ENCODE measurements around the gene SYTL1.

Gene SYTL1

DNA sequence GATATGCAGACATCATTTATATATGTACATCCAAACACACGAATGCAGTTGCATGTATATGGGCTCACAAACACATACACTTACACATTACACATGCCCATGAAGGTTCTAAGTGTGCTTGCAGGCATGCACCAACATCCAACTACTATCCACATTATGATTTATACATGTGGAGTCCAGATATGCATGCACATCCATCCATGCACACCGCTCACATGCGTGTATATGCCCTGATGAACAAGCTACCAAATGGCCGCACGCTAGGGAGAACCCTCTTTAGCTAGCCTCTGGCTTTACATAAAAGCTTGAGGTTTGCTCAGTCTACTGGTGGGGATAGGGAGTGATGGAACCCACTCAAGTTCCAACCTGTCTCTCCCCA, 59.1 kb downstream of the SYTL1 start:
- TF ChIP-seq POLR2AphosphoS5 (IDR thresholded peaks at IDR 0.05; ENCODE audit: low read depth) (no peak), SPI1 (IDR thresholded peaks at IDR 0.05; ENCODE audit: borderline replicate concordance, low read depth) (no peak), GABPA (IDR thresholded peaks at IDR 0.05; ENCODE audit: low read depth) (no peak)
- TF ChIP-seq, protein P1, sequence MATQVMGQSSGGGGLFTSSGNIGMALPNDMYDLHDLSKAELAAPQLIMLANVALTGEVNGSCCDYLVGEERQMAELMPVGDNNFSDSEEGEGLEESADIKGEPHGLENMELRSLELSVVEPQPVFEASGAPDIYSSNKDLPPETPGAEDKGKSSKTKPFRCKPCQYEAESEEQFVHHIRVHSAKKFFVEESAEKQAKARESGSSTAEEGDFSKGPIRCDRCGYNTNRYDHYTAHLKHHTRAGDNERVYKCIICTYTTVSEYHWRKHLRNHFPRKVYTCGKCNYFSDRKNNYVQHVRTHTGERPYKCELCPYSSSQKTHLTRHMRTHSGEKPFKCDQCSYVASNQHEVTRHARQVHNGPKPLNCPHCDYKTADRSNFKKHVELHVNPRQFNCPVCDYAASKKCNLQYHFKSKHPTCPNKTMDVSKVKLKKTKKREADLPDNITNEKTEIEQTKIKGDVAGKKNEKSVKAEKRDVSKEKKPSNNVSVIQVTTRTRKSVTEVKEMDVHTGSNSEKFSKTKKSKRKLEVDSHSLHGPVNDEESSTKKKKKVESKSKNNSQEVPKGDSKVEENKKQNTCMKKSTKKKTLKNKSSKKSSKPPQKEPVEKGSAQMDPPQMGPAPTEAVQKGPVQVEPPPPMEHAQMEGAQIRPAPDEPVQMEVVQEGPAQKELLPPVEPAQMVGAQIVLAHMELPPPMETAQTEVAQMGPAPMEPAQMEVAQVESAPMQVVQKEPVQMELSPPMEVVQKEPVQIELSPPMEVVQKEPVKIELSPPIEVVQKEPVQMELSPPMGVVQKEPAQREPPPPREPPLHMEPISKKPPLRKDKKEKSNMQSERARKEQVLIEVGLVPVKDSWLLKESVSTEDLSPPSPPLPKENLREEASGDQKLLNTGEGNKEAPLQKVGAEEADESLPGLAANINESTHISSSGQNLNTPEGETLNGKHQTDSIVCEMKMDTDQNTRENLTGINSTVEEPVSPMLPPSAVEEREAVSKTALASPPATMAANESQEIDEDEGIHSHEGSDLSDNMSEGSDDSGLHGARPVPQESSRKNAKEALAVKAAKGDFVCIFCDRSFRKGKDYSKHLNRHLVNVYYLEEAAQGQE (IDR thresholded peaks at IDR 0.05; ENCODE audit: insufficient replicate concordance, low read depth), result no peak
- TF ChIP-seq, protein P2, sequence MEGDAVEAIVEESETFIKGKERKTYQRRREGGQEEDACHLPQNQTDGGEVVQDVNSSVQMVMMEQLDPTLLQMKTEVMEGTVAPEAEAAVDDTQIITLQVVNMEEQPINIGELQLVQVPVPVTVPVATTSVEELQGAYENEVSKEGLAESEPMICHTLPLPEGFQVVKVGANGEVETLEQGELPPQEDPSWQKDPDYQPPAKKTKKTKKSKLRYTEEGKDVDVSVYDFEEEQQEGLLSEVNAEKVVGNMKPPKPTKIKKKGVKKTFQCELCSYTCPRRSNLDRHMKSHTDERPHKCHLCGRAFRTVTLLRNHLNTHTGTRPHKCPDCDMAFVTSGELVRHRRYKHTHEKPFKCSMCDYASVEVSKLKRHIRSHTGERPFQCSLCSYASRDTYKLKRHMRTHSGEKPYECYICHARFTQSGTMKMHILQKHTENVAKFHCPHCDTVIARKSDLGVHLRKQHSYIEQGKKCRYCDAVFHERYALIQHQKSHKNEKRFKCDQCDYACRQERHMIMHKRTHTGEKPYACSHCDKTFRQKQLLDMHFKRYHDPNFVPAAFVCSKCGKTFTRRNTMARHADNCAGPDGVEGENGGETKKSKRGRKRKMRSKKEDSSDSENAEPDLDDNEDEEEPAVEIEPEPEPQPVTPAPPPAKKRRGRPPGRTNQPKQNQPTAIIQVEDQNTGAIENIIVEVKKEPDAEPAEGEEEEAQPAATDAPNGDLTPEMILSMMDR (IDR thresholded peaks at IDR 0.05; ENCODE audit: insufficient read depth, low read length), result no peak
- H3K27ac ChIP-seq (replicated peaks), result no peak overlapping the region
- H3K27me3 ChIP-seq (ENCODE audit: insufficient read depth, poor library complexity, severe bottlenecking), result no peaks in the 10 kb centered on the region
- H3K4me3 ChIP-seq (replicated peaks; ENCODE audit: insufficient read depth, low read length), result no peak overlapping the region
- DNase-seq (ENCODE audit: low read depth in 1 of 2, low spot score in 1 of 2), result no peak

DNA sequence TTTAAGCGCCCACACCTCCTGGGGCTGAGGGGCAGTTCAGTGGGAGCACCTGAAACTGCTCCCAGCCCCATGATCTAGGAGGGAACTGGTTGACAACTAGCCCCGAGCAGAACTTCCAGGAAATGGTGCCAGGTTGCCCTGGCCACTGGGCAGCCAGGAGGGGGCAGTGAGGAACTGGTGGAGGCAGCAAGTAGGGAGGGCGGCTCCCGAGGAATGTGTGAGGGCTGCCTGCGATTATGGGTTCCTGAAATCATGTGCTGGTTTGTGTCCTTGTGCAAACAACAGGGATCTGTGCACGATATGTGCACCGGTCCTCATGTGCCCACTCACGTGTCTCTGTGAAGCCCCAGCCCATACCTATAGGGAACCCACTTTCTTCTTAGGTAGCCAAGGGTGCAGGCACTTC, 60.5 kb downstream of the SYTL1 start:
- peak in 1 of 2 experiments; percentile 76 for DNase-seq (ENCODE audit: low read depth in 1 of 2, low spot score in 1 of 2)
- no peaks in the 10 kb centered on the region for H3K27me3 ChIP-seq (ENCODE audit: insufficient read depth, poor library complexity, severe bottlenecking)
- H3K27ac ChIP-seq (replicated peaks), result no peak overlapping the region
- no peak overlapping the region for H3K4me3 ChIP-seq (replicated peaks; ENCODE audit: insufficient read depth, low read length)
- TF ChIP-seq, protein P1 (IDR thresholded peaks at IDR 0.05; ENCODE audit: insufficient replicate concordance, low read depth), result no peak
- TF ChIP-seq, protein P2 (IDR thresholded peaks at IDR 0.05; ENCODE audit: insufficient read depth, low read length), result peak; percentile 23
- no peak for TF ChIP-seq GABPA (IDR thresholded peaks at IDR 0.05; ENCODE audit: low read depth)
- no peak for TF ChIP-seq POLR2AphosphoS5 (IDR thresholded peaks at IDR 0.05; ENCODE audit: low read depth)
- peak; percentile 35; the same call in 1 of the 2 replicates for TF ChIP-seq SPI1 (IDR thresholded peaks at IDR 0.05; ENCODE audit: borderline replicate concordance, low read depth)

DNA sequence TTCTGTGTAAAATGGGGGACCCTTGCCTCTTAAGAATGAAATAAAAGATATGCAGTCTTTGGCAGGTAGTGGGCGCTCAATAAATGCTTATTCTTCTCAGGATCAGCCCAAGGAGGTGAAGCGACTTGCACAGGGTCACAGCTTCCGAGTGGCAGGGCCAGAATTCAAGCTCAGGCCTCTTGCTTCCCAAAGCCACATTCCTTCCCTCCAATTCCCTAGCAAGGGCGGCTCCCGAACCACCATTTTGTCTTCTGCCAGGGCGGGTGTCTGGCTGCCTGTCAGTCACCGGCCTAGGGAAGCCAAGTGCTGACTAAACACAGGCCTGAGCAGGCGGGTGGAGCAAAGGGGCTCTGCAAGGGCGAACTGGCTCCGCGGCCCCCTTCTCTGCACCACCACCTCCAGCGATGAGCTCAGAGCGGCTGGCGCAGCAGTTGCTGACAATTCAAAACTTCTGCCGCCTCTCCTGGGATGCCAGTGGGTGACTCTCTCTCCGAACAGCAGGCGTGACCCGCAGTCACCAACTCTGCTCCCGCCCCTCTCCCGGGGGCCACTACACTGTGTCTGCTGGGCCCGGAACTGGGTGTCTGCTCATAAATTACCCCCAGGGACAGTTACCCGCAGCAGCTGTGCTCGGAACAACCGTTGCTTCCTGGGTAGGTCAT, 61.4 kb downstream of the SYTL1 start:
- no peak overlapping the region for H3K4me3 ChIP-seq (replicated peaks; ENCODE audit: insufficient read depth, low read length)
- peak in 1 of 2 experiments; percentile 15 for DNase-seq (ENCODE audit: low read depth in 1 of 2, low spot score in 1 of 2)

More for the DNA sequence above, 61.4 kb downstream of the SYTL1 start:
- TF ChIP-seq SPI1 (IDR thresholded peaks at IDR 0.05; ENCODE audit: borderline replicate concordance, low read depth), result no peak
- TF ChIP-seq, protein P1 (IDR thresholded peaks at IDR 0.05; ENCODE audit: insufficient replicate concordance, low read depth), result no peak
- TF ChIP-seq GABPA (IDR thresholded peaks at IDR 0.05; ENCODE audit: low read depth), result no peak
- TF ChIP-seq, protein P2 (IDR thresholded peaks at IDR 0.05; ENCODE audit: insufficient read depth, low read length), result no peak
- no peak for TF ChIP-seq POLR2AphosphoS5 (IDR thresholded peaks at IDR 0.05; ENCODE audit: low read depth)
- H3K27me3 ChIP-seq (ENCODE audit: insufficient read depth, poor library complexity, severe bottlenecking), result no peaks in the 10 kb centered on the region
- H3K27ac ChIP-seq (replicated peaks), result no peak overlapping the region

Measured in HL-60 (cell line).